Suprapubic skin (tissue), 4 donors: Measurements from ENCODE around the gene MCTP2. TPM values are rescaled to one million over a fixed set of nuclear protein-coding genes. Genes with fewer than 3 reads are reported as not detected.

Experiments used
- DNase-seq, 2 donors: peaks; one replicate each; pipeline ENCODE4 v3.0.0-alpha.2; 2019; ENCODE audit warnings: low spot score in 2 of 2
- H3K27ac ChIP-seq: fragments of 200-600 bp; sonication (generic); one replicate; pipeline ENCODE4 v1.5.1; 2019
- H3K27me3 ChIP-seq: fragments of 200-600 bp; sonication (generic); one replicate; pipeline ENCODE4 v1.5.1; 2019
- H3K36me3 ChIP-seq: fragments of 200-600 bp; sonication (generic); one replicate; pipeline ENCODE4 v1.5.1; 2019
- H3K4me1 ChIP-seq: fragments of 200-600 bp; sonication (generic); one replicate; pipeline ENCODE4 v1.5.1; 2019
- H3K4me3 ChIP-seq: fragments of 200-600 bp; sonication (generic); one replicate; pipeline ENCODE4 v1.5.1; 2019; ENCODE audit warnings: mild to moderate bottlenecking
- H3K9me3 ChIP-seq: fragments of 200-600 bp; sonication (generic); one replicate; pipeline ENCODE4 v1.5.1; 2019
- EP300 ChIP-seq: sonication (generic); formaldehyde crosslinking; IDR thresholded peaks from one replicate; pipeline ENCODE4 v1.6.1; 2017; ENCODE audit warnings: antibody characterized with exemption
- POLR2A ChIP-seq, 2 donors: fragments of 450-650 bp; IDR thresholded peaks; one replicate each; pipeline ENCODE4 v1.6.1; 2017; ENCODE audit warnings: antibody characterized with exemption in 2 of 2, mild to moderate bottlenecking in 2 of 2, moderate library complexity in 2 of 2
- POLR2AphosphoS5 ChIP-seq, 3 donors: sonication (generic); formaldehyde crosslinking; IDR thresholded peaks; one replicate each; pipeline ENCODE4 v1.6.1; 2017; ENCODE audit warnings: antibody characterized with exemption in 3 of 3
- WGBS: methylation state at CpG from one replicate; pipeline ENCODE4 v1.1.5; 2018; 5-methylcytosine and 5-hydroxymethylcytosine counted together
- total RNA-seq, 4 donors: library from RNA; depleted of rRNA; stranded (reverse); fragments of >200 nt; gene quantifications; one replicate each; pipeline ENCODE4 v1.1.0, GENCODE V29; 2016
- TF ChIP-seq, protein P1 (sequence below), 2 donors: fragments of 200-600 bp in 1 of 2; fragments of 450-650 bp in 1 of 2; sonication (generic) in 1 of 2; IDR thresholded peaks; one replicate each; pipeline ENCODE4 v1.5.1; 2016 to 2019; ENCODE audit warnings: antibody characterized with exemption in 2 of 2, mild to moderate bottlenecking in 1 of 2, moderate library complexity in 1 of 2

MCTP2 gene
- total RNA-seq, 4 donors from 2014 or later, result 17.2 to 41.8 (median 20.5) TPM

DNA sequence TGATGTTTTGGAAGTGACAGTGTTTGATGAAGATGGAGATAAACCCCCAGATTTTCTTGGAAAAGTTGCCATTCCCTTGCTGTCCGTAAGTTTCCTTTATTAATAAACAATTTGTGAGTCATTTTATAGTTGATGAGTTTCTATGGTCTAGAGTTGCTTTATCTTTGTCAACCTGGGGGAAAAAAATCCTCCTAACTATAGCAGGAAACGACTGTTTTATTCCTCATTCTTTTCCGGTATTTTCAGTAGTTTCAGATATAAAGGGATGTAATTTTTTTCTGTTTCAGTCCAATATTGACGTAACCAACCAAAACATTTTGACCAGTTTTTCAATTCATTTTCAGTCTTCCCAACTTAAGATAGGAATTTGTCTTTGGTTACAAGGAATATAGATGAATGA lies 154.1 kb downstream of the MCTP2 start:
- TF ChIP-seq POLR2AphosphoS5 (IDR thresholded peaks at IDR 0.05) (no peak), POLR2A (IDR thresholded peaks at IDR 0.05) (no peak), EP300 (no peak)
- TF ChIP-seq, protein P1, sequence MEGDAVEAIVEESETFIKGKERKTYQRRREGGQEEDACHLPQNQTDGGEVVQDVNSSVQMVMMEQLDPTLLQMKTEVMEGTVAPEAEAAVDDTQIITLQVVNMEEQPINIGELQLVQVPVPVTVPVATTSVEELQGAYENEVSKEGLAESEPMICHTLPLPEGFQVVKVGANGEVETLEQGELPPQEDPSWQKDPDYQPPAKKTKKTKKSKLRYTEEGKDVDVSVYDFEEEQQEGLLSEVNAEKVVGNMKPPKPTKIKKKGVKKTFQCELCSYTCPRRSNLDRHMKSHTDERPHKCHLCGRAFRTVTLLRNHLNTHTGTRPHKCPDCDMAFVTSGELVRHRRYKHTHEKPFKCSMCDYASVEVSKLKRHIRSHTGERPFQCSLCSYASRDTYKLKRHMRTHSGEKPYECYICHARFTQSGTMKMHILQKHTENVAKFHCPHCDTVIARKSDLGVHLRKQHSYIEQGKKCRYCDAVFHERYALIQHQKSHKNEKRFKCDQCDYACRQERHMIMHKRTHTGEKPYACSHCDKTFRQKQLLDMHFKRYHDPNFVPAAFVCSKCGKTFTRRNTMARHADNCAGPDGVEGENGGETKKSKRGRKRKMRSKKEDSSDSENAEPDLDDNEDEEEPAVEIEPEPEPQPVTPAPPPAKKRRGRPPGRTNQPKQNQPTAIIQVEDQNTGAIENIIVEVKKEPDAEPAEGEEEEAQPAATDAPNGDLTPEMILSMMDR (IDR thresholded peaks at IDR 0.05), result no peak
- Histone ChIP-seq H3K9me3 (no peaks in the 10 kb centered on the region), H3K36me3 (no peaks in the 10 kb centered on the region), H3K27ac (no peak overlapping the region), H3K4me3 (no peak overlapping the region), H3K4me1 (no peaks in the 10 kb centered on the region), H3K27me3 (no peaks in the 10 kb centered on the region)
- 84% methylated on average over 4 of the region's 4 CpGs for WGBS
- DNase-seq, result no peak

GRCh38 chr15:94386351-94386750 lies 155.0 kb downstream of the MCTP2 start:
- Histone ChIP-seq H3K36me3 (no peaks in the 10 kb centered on the region), H3K27me3 (no peaks in the 10 kb centered on the region), H3K4me3 (no peak overlapping the region), H3K27ac (no peak overlapping the region), H3K9me3 (no peaks in the 10 kb centered on the region), H3K4me1 (no peaks in the 10 kb centered on the region)
- TF ChIP-seq, protein P1 (IDR thresholded peaks at IDR 0.05), result no peak
- TF ChIP-seq EP300, result no peak
- no peak for TF ChIP-seq POLR2A (IDR thresholded peaks at IDR 0.05)
- no peak for TF ChIP-seq POLR2AphosphoS5 (IDR thresholded peaks at IDR 0.05)
- no peak for DNase-seq
- WGBS, result 95% methylated on average over 7 of the region's 7 CpGs

GRCh38 chr15:94387442-94387841 lies 156.1 kb downstream of the MCTP2 start:
- H3K27ac ChIP-seq, result no peak overlapping the region
- WGBS, result 82% methylated on average over 2 of the region's 2 CpGs
- DNase-seq, result no peak
- H3K27me3 ChIP-seq, result no peaks in the 10 kb centered on the region
- no peak overlapping the region for H3K4me3 ChIP-seq
- H3K4me1 ChIP-seq, result no peaks in the 10 kb centered on the region
- H3K9me3 ChIP-seq, result no peaks in the 10 kb centered on the region
- TF ChIP-seq, protein P1 (IDR thresholded peaks at IDR 0.05), result no peak
- TF ChIP-seq POLR2AphosphoS5 (IDR thresholded peaks at IDR 0.05) (no peak), POLR2A (IDR thresholded peaks at IDR 0.05) (no peak), EP300 (no peak)
- no peaks in the 10 kb centered on the region for H3K36me3 ChIP-seq

- Histone ChIP-seq H3K27ac (no peak overlapping the region), H3K27me3 (no peaks in the 10 kb centered on the region), H3K9me3 (no peaks in the 10 kb centered on the region), H3K4me3 (no peak overlapping the region), H3K4me1 (no peaks in the 10 kb centered on the region), H3K36me3 (no peaks in the 10 kb centered on the region)
- no peak for DNase-seq
- 60% methylated on average over 7 of the region's 7 CpGs for WGBS
- TF ChIP-seq POLR2AphosphoS5 (IDR thresholded peaks at IDR 0.05), result no peak
- TF ChIP-seq POLR2A (IDR thresholded peaks at IDR 0.05), result no peak
- TF ChIP-seq, protein P1 (IDR thresholded peaks at IDR 0.05), result no peak
- no peak for TF ChIP-seq EP300
Observed at GRCh38 chr15:94387849-94388441, 156.6 kb downstream of the MCTP2 start.

DNA sequence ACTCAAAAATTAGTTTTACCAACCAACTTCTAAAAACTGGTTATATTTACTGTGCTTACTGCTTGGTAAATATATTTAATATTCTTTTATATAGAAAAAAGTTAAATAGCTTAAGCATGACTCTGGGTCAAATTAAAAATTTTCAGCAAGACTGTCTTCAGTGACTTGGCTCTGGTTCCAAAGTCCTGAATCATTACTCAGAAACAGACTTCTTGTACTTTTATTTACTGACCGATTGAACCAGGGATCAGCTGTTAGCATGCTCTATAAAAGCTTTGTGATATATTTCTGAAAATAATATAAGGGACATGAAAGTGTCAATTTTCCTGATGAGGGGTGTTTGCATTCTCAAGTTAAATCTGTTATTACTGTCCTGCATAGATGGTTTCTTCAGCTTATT lies 164.3 kb downstream of the MCTP2 start:
- DNase-seq, result no peak
- TF ChIP-seq EP300, result no peak
- no peak for TF ChIP-seq POLR2AphosphoS5 (IDR thresholded peaks at IDR 0.05)
- TF ChIP-seq POLR2A (IDR thresholded peaks at IDR 0.05), result no peak
- TF ChIP-seq, protein P1 (IDR thresholded peaks at IDR 0.05), result no peak
- Histone ChIP-seq H3K4me3 (no peak overlapping the region), H3K4me1 (no peaks in the 10 kb centered on the region), H3K9me3 (no peaks in the 10 kb centered on the region), H3K27me3 (no peaks in the 10 kb centered on the region), H3K36me3 (no peaks in the 10 kb centered on the region), H3K27ac (no peak overlapping the region)
- WGBS, result 38% methylated on average over 1 of the region's 1 CpG
